Heart left ventricle (tissue), 13 donors: ENCODE measurements around the gene RUNX1.

Experiments used
- CTCF ChIP-seq, 12 donors: fragments of 200-600 bp; sonication (generic) in 4 of 12; IDR thresholded peaks; one replicate each; pipeline versions ENCODE4 v1.5.0 to v1.8.0; 2018 to 2022; ENCODE audit warnings: antibody characterized with exemption in 12 of 12, mild to moderate bottlenecking in 5 of 12
- POLR2A ChIP-seq, 2 donors: fragments of 450-650 bp; IDR thresholded peaks; one replicate each; pipeline ENCODE4 v1.6.1; 2017; ENCODE audit warnings: antibody characterized with exemption in 2 of 2, mild to moderate bottlenecking in 2 of 2, moderate library complexity in 2 of 2
- donor health status: ischemic (EF 13 %, LVEDD 7.1; RV severe dilation, severe dysfunction).
- donor health status: DM: no; HTN: yes; CAD: no.
- donor health status: DM: no; HTN: no; CAD: no.
- donor health status: ischemic (EF 25% LVEDD 6.9; RV normal size, moderate dysfunction).
- donor health status: ischemic (EF 25% LVEDD 5.7; RV mildly dilated, moderate dysfunction).
- donor health status: ischemic (EF 35%, LVEDD 5.7; RV mildly dilated, moderate dysfunction).
- donor health status: nonischemic (EF 11% LVEDD 7.7; RV severe dilation, severe dysfunction).
- donor health status: DM: yes; HTN: yes; CAD: no.
- donor health status: PGD.
- donor health status: ischemic (EF 29% LVEDD 5.4; RV normal size, mild dysfunction).
- donor health status: nonischemic (EF 23%, LVEDD 6.1; RV moderate dilation, normal function).

DNA sequence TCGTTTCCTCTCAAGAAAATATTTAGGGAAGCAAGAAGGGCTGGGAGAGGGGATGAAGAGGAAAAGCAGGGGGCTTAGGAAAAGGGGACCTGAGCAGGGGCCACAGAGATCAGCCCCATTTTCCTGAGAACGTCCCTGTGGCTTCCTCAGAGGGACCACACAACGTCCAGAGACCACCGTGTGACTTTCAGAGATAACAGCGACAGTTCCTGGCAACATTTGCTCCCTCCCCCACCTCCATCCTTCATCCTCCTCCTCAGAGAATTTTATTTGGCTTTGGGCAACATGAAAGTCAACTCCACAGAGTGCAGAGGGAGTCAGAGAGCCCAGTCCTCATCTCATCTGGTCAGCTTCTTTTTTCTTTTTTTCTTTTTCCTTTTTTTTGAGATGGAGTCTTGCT, 50.9 kb downstream of the RUNX1 start:
- no peak for TF ChIP-seq CTCF (IDR thresholded peaks at IDR 0.05)
- no peak for TF ChIP-seq POLR2A (IDR thresholded peaks at IDR 0.05)
